ENCODE data around the gene WDR27.
A peak's percentile ranks its signal among the peaks of the same experiment; 100 is the strongest.

The WDR27 gene

DNA sequence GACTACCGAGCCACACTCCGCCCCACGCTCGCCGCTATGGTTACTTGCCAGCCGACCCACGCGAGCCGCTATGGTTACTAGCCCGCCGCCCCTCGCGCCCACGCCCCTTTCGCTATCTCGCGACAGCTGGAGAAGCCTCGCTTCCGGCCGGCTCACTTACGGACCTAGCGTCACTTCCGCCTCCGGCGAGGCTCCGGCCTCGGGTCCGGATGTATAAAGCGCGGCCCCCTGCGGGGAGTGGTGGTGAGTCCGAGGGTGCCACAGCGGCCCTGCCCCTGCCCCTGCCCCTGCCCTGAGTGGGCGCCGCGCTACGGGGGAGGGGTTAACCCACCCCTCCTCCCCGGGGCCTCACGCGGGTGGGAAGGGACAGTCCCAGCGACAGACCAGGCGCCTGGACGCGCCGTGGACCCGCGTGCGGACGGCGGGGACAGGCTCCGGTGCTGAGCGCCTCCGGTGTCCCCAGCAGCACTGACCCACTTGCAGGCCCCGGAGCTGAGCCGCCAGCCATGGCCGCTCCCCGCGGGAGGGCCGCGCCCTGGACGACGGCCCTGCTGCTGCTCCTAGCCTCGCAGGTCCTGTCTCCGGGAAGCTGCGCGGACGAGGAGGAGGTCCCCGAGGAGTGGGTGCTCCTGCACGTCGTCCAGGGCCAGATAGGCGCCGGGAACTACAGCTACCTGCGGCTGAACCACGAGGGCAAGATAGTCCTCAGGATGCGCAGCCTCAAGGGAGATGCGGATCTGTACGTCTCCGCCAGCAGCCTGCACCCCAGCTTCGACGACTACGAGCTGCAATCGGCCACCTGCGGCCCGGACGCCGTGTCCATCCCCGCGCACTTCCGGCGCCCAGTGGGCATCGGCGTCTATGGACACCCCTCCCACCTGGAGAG is at the start of gene WDR27, which contains the start of gene C6orf120:
WDR27 (minus strand) TSS at position 76 of the 886 bp plus-strand sequence. CDS start 13,024 bp downstream, outside the sequence.
C6orf120 (plus strand) TSS at position 173 of the 886 bp plus-strand sequence; CDS start at position 507, 334 bp downstream.
- DNase-seq (ENCODE audit: low read depth): peak; percentile 99

DNA sequence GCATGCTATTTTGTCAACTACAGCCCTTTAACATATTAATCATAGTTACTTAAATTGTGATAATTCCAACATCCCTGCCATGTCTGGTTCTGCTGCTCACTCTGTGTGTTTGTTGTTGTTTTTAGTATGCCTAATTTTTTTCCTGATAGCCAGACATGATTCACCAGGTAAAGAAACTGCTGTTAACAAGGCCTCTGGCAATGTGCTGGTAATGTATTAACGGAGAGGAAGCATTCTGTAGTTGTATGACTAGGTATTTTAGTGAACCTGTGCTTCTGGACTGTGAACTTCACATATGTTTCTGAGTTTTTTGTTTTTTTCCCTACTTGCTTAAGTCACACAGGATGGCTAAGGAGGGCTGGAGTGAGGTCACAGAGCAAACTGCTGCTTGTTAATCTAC is 44.7 kb upstream of the WDR27 start:
- no peak for DNase-seq (ENCODE audit: low read depth)

DNA sequence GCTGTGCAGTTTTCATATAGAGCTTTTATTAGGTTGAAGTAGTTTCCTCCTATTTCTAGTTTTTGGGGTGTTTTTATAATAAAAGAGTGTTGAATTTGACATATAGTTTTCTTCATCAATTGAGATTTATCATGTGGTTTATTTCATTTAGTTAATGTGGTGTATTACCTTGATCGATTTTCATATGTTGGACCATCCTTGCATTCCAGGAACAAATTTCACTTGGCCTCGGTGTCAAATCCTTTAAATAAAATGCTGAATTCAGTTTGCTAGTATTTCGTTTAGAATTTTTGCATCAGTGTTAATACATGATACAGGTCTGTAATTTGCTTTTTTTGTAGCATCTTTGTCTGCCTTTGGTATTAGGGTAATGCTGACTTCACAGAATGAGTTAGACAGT is 43.6 kb upstream of the WDR27 start:
- no peak for DNase-seq (ENCODE audit: low read depth)

GRCh38 chr6:169741344-169741743 is 39.5 kb upstream of the WDR27 start:
- no peak for DNase-seq (ENCODE audit: low read depth)

DNA sequence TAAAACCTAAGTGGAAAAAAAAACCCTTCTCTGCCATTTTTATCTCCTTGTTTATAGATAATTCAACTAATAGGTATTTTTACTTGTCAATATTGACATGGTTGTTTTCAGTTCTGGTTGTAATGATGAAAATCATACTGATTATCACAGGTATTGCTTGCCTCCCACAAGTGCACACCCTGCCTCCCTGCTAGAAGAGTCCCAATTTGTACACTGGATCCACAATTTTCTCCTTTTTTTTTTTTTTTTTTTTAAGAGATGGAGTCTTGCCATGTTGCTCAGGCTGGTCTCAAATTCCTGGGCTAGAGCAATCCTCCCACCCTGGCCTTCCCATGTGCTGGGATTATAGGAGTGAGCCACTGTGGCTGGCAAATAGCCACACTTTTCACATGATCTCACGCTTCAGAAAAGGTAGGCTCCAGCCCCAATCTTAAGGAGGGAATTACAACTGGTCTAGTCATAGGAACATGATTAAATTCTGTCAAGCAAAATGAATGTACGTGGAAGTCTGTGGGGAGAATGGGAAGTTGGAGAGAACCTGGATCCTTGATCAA is 37.2 kb upstream of the WDR27 start:
- no peak for DNase-seq (ENCODE audit: low read depth)

GRCh38 chr6:169738204-169738975 is 36.6 kb upstream of the WDR27 start:
- no peak for DNase-seq (ENCODE audit: low read depth)

GRCh38 chr6:169729961-169730360 is 28.1 kb upstream of the WDR27 start:
- DNase-seq (ENCODE audit: low read depth): no peak

GRCh38 chr6:169726963-169727362 is 25.1 kb upstream of the WDR27 start:
- no peak for DNase-seq (ENCODE audit: low read depth)

DNA sequence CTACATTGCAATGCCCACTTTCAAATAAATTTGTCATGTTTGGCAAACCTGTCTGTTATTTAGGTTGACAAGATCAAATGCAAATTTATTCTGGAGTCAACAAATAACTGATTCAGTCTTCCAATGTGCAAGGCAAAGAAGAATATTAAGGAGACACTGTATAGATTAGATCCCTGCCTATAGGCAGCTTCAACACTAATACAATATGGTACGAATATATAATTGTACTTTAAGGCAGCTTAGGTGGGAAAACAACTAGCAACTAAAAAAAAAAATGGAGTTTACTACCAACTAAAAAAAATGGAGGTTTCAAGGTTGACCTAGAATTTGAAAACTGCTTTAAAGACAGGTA is 24.2 kb upstream of the WDR27 start:
- no peak for DNase-seq (ENCODE audit: low read depth)

- DNase-seq (ENCODE audit: low read depth): no peak
Measured at GRCh38 chr6:169725125-169726048, 23.6 kb upstream of the WDR27 start.

GRCh38 chr6:169724494-169725124 is 22.8 kb upstream of the WDR27 start, which contains the start of gene PHF10:
TSS of gene PHF10 (minus strand) at chr6:169724500. CDS start at chr6:169723931, 569 bp downstream.
- peak; percentile 67 for DNase-seq (ENCODE audit: low read depth)

DNA sequence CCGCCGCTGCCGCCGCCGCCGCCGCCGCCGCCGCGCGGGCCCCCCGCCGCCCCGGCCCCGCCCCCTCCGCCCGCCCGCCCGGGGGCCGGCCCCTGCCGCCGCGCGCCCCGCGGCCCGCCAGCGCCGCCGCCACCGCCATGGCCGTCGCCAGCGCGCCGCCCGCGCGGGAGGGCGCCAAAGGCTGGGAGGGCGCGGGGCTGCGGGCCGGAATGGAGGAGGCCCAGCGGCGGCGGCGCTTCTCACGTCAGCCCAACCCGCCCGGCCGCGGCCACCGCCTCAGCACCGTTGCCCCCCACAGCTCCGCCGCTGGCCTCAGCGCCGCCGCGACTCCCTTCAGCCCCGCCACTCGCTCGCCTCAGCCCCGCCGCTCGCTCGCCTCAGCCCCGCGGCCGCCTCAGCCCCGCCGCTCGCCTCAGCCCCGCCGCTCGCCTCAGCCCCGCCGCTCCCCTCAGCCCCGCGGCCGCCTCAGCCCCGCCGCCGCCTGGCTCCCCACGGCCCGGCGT is 22.2 kb upstream of the WDR27 start:
- DNase-seq (ENCODE audit: low read depth): peak; percentile 30

GRCh38 chr6:169723200-169723909 is 21.5 kb upstream of the WDR27 start:
- peak; percentile 57 for DNase-seq (ENCODE audit: low read depth)

GRCh38 chr6:169722362-169723199 is 20.8 kb upstream of the WDR27 start:
- DNase-seq (ENCODE audit: low read depth): no peak

DNA sequence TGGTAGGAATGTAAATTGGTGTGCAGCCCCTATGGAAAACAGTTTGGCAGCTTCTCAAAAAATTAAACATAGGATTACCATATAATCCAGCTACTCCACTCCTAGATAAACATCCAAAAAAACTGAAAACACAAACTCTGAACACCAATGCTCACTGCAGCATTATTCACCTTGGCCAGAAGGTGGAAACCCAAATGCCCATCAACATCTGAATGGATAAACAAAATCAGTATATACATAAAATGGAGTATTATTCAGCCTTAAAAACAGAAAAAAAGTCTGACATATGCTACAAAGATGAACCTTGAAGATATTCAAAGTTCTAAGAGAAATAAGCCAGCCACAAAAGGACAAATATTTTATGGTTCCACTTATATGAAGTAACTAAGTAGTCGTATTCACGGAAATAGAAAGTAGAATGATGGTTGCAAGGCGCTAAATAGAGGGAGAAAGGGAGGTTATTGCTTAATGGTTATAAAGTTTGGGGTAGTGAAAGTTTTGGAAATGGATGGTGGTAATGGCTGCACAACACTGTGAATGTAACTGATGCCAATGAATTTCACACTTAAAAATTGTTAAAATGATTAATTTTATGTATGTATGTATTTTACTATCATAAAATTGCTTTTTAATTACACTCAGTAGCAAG is 18.5 kb upstream of the WDR27 start:
- no peak for DNase-seq (ENCODE audit: low read depth)

- no peak for DNase-seq (ENCODE audit: low read depth)
Measured at GRCh38 chr6:169719117-169719516, 17.3 kb upstream of the WDR27 start.

- no peak for DNase-seq (ENCODE audit: low read depth)
Measured at GRCh38 chr6:169714595-169714994, 12.8 kb upstream of the WDR27 start.

- DNase-seq (ENCODE audit: low read depth): no peak
Measured at GRCh38 chr6:169714178-169714577, 12.3 kb upstream of the WDR27 start.

DNA sequence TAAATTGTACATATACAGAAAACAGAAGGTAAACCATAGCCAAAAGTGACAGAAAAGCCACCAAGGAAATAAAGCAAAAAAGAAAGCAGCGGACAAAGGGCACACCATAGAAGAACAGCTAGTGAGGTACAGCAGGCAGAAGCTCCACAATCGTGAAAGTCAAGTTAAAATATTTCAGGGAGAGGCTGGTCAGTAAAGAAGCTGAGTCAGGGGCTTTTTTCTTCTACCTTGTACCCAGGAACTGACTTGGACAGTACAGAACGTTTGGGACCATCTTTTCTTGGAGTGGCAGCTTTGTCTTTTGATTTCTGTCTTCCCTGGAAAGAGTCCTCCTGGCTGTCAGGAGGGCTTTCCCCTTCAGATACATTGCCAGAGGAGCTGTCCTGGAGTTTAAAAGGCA is 8.2 kb upstream of the WDR27 start:
- no peak for DNase-seq (ENCODE audit: low read depth)

Measured in stimulated activated CD8-positive, alpha-beta memory T cell treated with anti-CD3 and anti-CD28 coated beads, Interleukin-4, amount 100 ng/mL, for 24 hours (primary cell).